GM03348 (cell line): ENCODE results near the gene TSEN34.
A peak's percentile ranks its signal among the peaks of the same experiment; 100 is the strongest.
"Not testable (repeated sequence)": the region's sequence is repeated elsewhere in the genome, so short reads cannot be mapped to it uniquely, and the experiment has no call there.

Source experiments
- DNase-seq: peaks from one replicate; pipeline ENCODE4 v3.0.0; 2012; ENCODE audit warnings: low spot score

TSEN34 gene

DNA sequence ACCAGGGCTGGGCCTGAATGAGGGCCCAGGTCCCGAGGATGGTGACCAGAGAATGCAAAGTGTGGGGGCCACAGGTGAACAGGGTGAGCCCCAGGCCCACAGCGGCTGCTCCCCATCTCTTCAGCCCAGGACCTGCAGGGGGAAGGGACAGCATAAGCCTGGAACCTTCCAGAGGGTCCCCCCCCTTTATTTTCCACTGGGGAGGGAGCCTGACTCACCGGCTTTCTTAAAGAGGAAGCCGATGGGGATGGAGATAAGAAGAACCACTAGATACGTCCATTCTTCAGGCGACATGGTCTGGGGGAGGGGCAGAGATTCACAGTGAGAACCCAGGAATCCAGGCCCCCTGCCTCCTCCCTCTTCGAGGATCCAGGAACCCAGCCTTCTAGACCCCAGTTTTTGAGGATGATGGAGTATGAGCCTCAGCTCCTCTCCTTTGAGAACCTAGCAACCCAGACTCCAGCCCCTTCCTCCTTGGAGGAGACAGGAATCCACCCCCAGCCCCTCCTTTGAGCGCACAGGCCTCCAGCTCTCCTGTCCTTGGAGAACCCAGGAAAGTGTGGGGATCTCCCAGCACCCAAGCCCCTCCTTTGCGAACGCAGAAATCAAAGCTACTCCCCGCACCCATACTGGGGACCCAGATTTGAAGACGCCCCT, 2.8 kb upstream of the TSEN34 start:
- DNase-seq, result peak; percentile 61

DNA sequence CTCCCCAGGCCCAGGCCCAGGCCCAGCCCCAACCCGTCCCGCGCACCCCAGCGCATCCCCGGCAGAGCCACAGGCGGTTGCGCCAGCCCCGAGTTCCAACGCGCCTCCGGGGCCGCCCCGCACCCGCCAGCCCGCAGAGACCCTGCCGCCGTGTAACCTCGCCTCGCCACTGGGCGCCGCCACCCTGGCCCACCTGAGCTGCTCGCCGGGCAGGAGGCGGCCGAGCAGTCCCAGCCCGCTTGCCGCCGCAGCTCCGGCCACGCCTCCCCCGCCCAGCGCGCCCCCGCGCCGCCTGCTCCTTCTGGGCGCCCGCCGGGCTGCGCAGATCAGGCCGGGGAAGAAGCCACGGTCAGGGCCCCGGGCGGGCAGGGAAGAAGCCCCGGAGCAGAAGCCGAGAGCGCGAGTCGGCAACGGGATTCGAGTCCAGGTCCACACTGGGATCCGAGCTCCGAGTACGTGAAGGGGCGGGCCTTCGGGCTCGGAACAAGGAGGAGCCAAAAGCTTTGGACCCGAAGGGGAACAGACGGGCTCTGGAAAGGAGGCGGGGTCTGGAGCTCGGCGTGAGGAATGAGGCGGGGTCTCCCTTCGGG, 1.9 kb upstream of the TSEN34 start, which contains the start of gene MBOAT7:
MBOAT7 (minus strand) TSS at position 436 of the 590 bp plus-strand sequence. CDS start 1,072 bp downstream, outside the sequence.
- no peak for DNase-seq

DNA sequence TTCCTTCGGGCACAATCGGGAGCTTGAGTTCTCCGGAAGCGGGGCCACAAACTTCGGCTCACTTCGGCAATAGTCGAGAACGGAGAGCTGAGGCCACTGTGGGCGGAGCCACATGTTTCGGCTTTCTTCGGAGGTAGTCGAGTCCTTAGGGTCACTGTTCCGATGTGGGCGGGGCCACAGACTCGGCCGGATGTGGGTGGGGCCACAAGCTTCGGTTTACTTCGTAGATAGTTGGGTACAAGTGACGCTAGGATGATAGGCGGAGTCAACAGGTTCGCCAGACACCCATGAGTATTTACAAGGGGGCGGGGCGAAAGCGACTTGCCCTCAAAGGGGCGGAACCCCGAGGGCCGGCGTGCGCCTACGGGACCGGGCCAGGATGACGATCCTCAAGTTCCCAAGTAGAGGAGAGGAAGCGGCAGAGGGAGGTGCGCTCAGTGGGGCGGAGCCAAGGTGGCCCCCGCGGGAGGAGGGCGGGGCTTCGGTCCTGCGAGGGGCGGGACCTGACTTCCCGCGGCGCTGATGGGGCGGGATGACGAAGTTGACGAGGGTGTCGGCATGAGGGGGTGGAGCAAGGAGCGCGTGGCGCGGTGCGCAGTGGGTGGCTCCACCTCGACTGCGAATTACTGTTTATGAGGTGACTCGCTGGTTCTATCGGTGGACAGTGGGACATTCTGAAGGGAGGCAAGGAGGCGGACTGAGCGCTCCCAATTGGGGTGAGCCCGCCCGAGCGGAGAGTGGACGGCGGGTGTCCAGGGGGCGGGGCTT, 1.2 kb upstream of the TSEN34 start:
- peak; percentile 96 for DNase-seq

DNA sequence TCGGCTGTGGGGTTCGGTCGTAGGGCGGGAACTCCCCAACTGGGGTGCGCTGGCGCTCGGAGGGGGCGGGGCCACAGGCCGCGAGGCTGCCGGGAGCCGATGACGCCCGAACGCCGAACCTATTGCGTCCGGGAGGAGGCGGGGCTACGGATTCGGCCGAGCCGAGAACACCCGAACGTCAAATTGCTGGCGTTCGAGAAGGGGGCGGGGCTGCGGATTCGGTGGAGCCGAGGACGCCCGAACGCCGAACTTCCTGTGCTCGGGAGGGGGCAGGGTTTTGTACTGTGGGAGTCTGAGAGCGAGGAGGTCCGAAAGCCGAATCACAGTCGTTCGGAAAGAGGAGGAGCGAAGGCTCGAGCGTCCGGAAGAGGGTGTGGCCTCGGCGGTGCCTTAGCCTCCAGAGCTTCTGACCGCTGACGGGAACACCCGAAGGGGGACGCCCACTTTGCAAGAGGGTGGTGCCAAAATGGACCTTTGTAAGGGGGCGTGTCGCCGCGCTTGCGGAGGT, 551 bp upstream of the TSEN34 start:
- DNase-seq, result peak; percentile 92

DNA sequence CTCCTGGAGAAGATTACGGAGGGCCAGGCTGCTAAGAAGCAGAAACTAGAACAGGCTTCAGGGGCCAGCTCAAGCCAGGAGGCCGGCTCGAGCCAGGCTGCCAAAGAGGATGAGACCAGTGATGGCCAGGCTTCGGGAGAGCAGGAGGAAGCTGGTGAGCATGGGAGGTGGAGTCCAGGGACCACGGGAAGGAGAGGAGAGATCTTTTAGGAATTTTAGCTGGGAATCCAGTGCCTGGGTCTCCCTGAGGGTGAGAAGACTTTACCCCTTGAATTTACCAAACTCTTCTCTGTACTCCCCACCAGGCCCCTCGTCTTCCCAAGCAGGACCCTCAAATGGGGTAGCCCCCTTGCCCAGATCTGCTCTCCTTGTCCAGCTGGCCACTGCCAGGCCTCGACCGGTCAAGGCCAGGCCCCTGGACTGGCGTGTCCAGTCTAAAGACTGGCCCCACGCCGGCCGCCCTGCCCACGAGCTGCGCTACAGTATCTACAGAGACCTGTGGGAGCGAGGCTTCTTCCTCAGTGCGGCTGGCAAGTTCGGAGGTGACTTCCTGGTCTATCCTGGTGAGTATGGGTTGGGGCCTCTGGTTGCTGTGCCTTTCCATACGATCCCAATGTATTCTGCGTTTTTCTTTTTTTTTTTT, 824 bp downstream of the TSEN34 start:
- DNase-seq, result no peak

DNA sequence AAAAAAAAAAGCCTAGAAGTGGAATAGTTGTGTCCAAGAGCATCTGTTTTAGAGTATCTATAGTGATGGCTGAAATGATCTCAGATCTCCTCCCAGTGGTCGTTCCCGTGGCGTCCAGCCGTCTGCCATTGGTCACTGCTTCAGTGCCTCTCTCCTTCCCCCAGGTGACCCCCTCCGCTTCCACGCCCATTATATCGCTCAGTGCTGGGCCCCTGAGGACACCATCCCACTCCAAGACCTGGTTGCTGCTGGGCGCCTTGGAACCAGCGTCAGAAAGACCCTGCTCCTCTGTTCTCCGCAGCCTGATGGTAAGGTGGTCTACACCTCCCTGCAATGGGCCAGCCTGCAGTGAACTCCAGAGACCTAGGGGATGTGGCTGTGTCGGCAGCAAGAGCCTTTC, 1.9 kb downstream of the TSEN34 start:
- no peak for DNase-seq

DNA sequence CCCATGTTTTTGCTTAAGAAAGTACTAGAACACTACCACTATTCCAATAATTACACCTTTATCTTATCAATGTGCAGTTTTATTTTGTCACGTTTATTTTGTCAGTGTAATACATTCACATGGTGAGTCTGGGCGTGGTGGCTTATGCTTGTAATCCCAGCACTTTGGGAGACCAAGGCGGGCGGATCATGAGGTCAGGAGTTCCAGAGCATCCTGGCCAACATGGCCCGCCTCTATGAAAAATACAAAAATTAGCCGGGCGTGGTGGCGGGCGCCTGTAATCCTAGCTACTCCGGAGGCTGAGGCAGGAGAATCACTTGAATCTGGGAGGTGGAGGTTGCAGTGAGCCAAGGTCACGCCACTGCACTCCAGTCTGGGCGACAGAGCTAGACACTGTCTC, 3.4 kb downstream of the TSEN34 start:
- DNase-seq, result not testable (repeated sequence)

DNA sequence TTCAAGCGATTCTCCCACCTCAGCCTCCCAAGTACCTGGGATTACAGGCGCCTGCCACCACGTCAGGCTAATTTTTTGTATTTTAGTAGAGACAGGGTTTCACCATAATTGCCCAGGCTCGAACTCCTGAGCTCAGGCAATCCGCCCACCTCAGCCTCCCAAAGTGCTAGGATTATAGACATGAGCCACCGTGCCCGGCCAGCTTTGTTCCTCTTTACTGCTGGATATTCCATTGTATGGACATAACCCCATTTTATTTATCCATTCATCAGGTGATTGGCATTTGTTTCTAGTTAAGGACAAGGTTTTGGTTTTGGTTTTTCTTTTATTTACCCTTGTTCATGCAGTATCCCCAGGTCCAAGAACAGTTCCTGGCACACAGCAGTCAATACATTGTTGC, 5.4 kb downstream of the TSEN34 start:
- no peak for DNase-seq

DNA sequence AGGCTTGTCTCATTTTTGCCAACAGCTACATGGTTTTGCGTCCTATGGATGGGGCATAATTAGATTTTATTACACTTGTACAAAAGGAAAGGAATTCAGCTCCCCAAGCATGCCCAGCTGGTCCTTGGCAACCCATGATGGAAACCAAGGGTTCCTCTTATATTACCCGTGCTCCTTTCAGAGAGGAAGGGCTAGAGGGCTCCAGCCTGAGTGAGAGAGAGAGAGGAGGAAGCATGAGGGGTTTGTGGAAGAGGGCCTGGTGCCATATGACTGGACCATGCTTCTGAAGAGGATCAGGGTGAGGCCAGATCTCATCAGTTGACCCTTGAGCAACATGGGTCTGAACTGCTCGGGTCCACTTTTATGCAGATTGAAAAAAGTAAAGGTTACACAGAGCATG, 6.0 kb downstream of the TSEN34 start:
- no peak for DNase-seq

DNA sequence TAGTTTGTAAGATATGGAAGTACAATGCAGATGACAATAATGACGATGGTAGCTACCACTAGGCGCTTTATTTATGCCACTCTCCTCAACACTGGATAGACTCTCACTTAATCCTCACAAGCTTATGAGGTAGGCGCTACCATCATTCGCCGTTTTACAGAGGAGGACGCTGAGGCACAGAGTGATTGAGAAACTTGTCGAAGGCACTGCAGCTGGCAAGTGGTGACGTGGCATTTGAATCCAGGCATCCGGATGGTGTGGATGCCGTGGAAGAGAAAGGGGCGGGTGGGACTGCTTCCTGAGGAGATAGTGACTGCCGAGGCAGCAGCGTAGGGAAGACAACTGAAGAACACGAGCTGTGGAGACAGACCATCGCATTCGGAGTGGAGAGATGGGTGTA, 8.3 kb downstream of the TSEN34 start:
- no peak for DNase-seq

DNA sequence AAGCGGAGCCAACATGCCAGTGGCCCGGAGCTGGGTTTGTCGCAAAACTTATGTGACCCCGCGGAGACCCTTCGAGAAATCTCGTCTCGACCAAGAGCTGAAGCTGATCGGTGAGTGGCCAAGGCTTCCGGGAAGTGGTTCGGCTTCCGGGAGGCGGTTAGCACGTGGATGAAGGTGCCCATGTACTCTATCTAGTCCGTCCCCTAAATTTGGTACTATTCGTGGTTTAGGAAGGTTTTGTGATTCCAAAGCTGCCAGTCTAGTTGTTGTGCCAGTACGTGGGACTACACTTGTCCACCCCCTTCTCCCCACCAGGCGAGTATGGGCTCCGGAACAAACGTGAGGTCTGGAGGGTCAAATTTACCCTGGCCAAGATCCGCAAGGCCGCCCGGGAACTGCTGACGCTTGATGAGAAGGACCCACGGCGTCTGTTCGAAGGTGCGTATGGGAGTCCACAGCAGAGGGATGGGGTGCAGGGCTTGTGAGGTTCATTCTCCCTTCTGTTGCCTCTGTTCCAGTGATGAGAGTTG, 10.1 kb downstream of the TSEN34 start:
- peak; percentile 17 for DNase-seq

DNA sequence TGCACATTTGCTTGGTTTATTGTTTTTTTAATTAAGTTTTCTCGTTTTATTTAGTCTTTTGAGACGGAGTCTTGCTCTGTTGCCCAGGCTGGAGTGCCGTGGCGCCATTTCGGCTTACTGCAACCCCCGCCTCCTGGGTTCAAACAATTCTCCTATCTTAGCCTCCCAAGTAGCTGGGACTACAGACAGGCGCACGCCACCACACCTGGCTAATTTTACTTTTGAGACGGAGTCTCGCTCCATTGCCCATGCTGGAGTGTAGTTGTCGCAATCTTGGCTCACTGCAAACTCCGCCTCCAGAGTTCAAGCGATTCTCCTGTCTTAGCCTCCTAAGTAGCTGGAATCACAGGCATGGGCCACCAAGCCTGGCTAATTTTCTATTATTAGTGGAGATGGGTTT, 10.9 kb downstream of the TSEN34 start:
- no peak for DNase-seq

DNA sequence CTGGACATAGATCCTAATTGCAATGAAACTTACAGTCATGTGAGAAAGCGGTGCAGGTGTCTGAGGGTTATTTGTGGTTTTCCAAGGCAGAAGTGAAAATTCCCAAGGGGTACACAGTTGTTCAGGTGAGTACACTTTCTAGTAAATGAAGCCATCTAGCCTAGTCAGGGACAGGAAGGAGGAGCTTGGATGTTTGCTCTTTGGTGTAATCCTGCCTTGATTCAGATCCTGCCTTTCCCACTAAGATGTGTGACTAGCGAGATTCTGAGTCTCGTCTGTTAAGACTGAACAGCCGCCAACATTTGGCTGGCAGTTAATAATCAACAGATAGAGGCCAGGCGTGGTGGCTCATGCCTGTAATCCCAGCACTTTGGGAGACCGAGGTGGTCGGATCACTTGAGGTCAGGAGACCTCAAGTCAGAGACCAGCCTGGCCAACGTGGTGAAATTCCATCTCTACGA, 12.1 kb downstream of the TSEN34 start:
- DNase-seq, result no peak

DNA sequence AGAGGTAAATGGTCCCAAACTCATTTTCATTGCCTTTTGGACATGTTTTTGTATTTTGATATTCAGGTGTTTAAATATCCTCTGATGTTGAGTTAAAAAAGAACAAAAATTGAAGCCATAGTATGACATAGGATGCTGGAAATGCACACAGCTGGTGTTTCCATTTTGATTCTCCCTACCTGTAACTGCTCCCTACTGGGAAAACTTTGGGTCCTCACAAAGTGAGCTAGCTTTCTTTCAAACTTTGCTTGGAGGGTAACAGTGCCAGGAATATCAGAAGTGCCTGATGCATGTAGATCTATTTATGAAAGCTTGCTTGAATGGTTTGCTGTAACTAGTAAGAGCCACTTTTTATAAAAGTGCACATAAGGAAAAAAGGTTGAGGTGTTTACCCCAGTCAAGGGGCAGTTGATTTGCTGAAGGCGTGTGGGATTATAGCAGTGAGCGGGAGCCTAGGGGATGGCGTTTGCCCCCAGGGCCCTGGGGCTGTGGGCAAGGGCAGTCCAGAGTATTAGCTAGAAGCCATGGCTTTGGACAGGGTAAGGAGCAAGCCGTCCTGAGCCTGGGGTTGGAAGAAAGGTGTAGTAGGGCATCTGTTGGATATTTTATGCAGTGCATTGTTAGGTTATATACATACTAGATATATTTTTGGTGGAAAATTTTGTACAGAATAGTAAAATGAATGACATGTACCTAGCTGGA, 13.8 kb downstream of the TSEN34 start:
- DNase-seq, result no peak

DNA sequence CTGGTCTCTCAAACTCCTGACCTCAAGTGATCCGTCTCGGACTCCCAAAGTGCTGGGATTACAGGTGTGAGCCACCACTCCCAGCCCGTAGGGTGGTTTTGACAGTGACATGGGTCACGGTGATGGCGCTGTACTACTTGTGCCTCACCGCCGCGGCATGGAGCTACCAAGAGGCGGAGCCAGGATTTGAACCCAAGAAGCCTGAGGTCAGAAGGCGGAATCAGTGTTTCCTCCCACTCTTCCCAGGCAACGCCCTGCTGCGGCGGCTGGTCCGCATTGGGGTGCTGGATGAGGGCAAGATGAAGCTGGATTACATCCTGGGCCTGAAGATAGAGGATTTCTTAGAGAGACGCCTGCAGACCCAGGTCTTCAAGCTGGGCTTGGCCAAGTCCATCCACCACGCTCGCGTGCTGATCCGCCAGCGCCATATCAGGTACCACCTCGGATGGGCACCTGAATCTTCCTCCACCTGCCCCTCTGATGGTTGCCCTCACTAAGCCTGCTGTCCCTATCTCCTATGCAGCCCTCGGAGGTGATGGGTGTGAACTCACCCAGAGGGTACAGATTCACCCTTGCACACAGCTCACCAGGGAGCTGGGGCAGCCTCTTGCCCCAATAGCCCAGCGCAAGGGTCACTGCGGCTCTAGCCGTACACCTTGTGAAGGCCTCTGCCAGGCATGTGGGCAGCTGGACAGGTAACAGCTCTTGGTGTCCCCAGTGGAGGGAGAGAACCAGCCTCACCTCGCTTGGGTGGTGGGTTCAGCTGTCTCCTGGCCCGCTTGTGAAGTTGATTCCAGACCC, 15.1 kb downstream of the TSEN34 start:
- no peak for DNase-seq

DNA sequence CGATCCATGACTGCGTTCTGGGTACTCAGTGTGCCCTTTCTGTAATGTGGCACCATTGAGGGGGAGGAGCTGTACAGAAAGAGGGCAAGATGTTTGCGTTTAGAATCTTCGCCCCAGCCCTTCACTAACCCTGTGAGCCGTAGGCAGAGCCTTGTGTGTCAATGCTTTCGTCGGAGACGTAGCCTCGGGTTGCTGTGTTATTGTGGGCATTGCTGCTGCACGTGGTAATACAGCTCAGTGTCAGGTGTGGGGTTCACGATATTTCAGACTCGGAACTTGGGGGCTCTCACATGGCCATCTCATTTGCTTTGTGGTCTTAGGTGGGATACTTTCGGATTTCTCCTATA, 15.7 kb downstream of the TSEN34 start:
- DNase-seq, result no peak

DNA sequence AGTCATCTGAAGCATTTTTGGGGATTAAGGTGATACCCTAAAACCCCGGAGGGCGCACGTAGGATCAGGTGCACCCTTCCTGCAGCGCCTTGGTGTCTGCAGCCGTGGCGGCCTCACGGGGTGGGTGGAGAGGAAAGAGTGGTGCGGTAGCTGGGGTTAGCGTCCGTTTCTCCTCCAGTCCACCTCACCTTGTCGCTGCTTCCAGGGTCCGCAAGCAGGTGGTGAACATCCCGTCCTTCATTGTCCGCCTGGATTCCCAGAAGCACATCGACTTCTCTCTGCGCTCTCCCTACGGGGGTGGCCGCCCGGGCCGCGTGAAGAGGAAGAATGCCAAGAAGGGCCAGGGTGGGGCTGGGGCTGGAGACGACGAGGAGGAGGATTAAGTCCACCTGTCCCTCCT, 16.1 kb downstream of the TSEN34 start:
- not testable (repeated sequence) for DNase-seq

DNA sequence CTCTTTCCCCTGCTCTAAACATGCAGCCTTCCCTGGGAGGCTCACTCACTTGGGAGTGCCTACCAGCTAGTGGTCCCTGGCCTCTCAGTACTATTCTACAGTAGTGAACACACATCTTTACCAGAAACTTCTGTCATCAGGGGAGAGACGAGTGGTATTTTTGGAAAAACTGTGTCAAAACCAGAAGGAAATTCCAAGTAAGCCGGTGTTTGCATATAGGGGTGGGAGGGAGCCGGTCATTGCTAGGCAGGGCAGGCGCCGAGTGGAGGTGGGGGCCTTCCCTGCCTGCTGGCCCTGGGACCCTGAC, 16.5 kb downstream of the TSEN34 start:
- no peak for DNase-seq

DNA sequence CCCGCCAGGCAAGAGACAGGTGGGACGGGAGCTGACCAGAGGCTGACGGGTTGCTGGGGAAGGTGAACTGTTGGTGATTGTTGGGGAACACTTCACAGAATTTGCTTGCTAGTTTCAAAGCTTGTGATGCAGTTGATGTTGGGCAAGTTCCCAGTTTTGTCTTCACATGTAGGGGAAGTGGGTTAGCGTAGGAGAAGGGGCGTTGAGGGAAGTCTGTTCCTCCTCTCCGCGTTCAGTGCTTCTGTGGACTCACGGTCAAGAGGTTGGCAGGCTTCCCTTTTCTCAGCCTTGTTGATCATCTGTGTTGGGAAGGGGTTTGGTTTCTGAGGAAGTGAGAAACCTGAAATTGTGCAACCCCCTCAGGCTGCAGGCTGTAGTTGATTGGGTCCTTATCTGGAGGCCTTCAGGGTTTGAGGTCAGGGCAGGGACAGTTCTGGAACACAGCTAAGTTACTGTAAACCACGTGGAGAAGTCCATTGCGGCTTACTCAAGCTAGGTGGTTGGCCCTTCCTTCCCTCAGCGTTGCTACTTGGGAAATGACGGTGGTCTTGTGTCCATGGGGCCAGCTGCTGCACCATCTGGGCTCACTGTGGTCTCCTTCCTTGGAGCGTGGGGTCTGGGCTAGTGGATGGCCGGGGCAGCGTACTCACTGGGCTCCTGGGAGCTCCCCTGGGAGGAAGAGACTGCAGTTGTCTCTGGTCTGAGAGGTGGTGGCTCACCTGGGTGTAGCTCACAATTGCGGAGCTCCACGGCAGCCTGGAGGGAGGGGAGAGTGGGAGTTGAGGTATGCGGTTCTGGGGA, 17.1 kb downstream of the TSEN34 start:
- DNase-seq, result no peak

DNA sequence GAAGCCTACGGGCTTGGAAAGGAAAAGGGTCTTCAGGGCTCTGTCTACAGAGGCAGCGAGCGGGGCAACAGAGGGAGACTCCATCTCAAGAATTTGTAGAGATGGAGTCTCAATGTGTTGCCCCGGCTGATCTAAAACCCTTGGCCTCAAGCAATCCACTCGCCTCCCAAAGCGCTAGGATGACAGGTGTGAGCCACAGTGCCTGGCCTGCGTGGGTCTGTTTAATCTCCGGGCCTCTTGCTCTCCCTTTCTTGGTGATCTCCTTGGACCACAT, 17.6 kb downstream of the TSEN34 start:
- DNase-seq, result no peak
